Panc1 (cell line): Measurements from ENCODE around the gene EXD3. TPM values are rescaled to one million over a fixed set of nuclear protein-coding genes. Genes with fewer than 3 reads are reported as not detected.

Experiments
- ATAC-seq: fragments of 200-7000 bp; cut with Tn5 transposase; 2 replicates; pipeline ENCODE4 v1.9.1; 2020; ENCODE audit warnings: mild to moderate bottlenecking, moderate library complexity
- BruUV-seq: library from RNA; stranded (reverse); fragments of 400-500 nt; replicated peaks from 2 replicates; lab custom pipeline; 2021; lab: Mats Ljungman, UMichigan
- CTCF ChIA-PET: fragments of 300-600 bp; sonication (Branson Sonifier 250); formaldehyde crosslinking; loops from one replicate; lab custom pipeline; 2022; ENCODE audit warnings: antibody characterized with exemption; lab: Charles Lee
- POLR2A ChIA-PET: fragments of 300-600 bp; sonication (Branson Sonifier 250); formaldehyde crosslinking; loops from one replicate; lab custom pipeline; 2022; ENCODE audit warnings: antibody characterized with exemption; lab: Charles Lee
- DNase-seq: peaks from one replicate; pipeline ENCODE4 v3.0.0-alpha.2; 2010; ENCODE audit warnings: low read depth, low spot score
- H3K27ac ChIP-seq: 2 replicates; pipeline ENCODE4 v1.5.1; 2011; ENCODE audit warnings: mild to moderate bottlenecking, low read length, inconsistent platforms
- H3K27me3 ChIP-seq: fragments of 200-500 bp; sonication (Bioruptor generic); 2 replicates; pipeline ENCODE4 v1.6.0; 2014; ENCODE audit warnings: low read length, inconsistent platforms; ENCODE audit not compliant: control insufficient read depth, insufficient read depth
- H3K36me3 ChIP-seq: fragments of 200-500 bp; sonication (Bioruptor generic); 2 replicates; pipeline ENCODE4 v1.5.1; 2014; ENCODE audit warnings: inconsistent platforms, mild to moderate bottlenecking, low read length, moderate library complexity; ENCODE audit not compliant: control insufficient read depth, insufficient read depth
- H3K4me1 ChIP-seq: 2 replicates; pipeline ENCODE4 v1.5.1; 2011; ENCODE audit warnings: inconsistent platforms, mild to moderate bottlenecking, low read length, moderate library complexity; ENCODE audit not compliant: control insufficient read depth, insufficient read depth
- H3K4me3 ChIP-seq, 2 experiments: 2 replicates each; pipeline ENCODE4 v1.5.1; 2011 to 2012; ENCODE audit warnings: low read depth in 2 of 2, low read length in 2 of 2, mild to moderate bottlenecking in 2 of 2, inconsistent platforms in 1 of 2, moderate library complexity in 1 of 2
- H3K9me3 ChIP-seq: fragments of 200-500 bp; sonication (Bioruptor generic); 2 replicates; pipeline ENCODE4 v1.5.1; 2014; ENCODE audit warnings: low read depth, mild to moderate bottlenecking, inconsistent platforms, low read length, moderate library complexity; ENCODE audit not compliant: control insufficient read depth, insufficient read depth
- POLR2AphosphoS5 ChIP-seq: IDR thresholded peaks from 2 replicates; pipeline ENCODE4 v1.6.1; 2012; ENCODE audit warnings: mild to moderate bottlenecking, low read depth, low read length, moderate library complexity
- REST ChIP-seq, 2 experiments: IDR thresholded peaks; 2 replicates each; pipeline ENCODE4 v1.6.1; 2011 to 2012; ENCODE audit warnings: low read depth in 2 of 2, control low read depth in 1 of 2, low read length in 1 of 2, mild to moderate bottlenecking in 1 of 2, moderate library complexity in 1 of 2; ENCODE audit not compliant: insufficient read depth in 1 of 2
- SIN3A ChIP-seq: IDR thresholded peaks from 2 replicates; pipeline ENCODE4 v1.6.1; 2012; ENCODE audit warnings: low read depth, mild to moderate bottlenecking, low read length, moderate library complexity, borderline replicate concordance; ENCODE audit not compliant: insufficient read depth
- TCF7L2 ChIP-seq: IDR thresholded peaks from 2 replicates; pipeline ENCODE4 v1.6.1; 2011; ENCODE audit warnings: mild to moderate bottlenecking, low read depth, low read length, inconsistent platforms
- in situ Hi-C: cut with HindIII; loops from 2 replicates; pipeline ENCODE4 v1.10.0; 2016; ENCODE audit warnings: low sequenced_read_pairs, low pct_unique_long_range_greater_than_20kb
- intact Hi-C: fragments of 100-400 bp; cut with micrococcal nuclease; formaldehyde crosslinking; loops from one replicate; pipeline ENCODE4 v1.10.0; 2022; ENCODE audit not compliant: unreplicated experiment
- total RNA-seq: library from RNA; stranded (reverse); gene quantifications from one replicate; pipeline ENCODE4 v1.2.1, GENCODE V29; 2021; ENCODE audit not compliant: unreplicated experiment
- TF ChIP-seq, protein P1 (sequence below): fragments of 450-650 bp; IDR thresholded peaks from 2 replicates; pipeline ENCODE4 v1.5.1; 2017; ENCODE audit warnings: mild to moderate bottlenecking

The EXD3 gene
- total RNA-seq, 1 experiment from 2014 or later = 9.2 TPM

GRCh38 chr9:137393176-137394150, 29.5 kb downstream of the EXD3 start:
- ChIA-PET CTCF (interaction anchor here (0.6 to 0.7 kb wide), 2 partner anchors 40 to 79 kb away, joined by 3 to 9 read pairs; no protein-coding TSS in a partner anchor), POLR2A (no interaction called here)
- intact Hi-C loops (no loop called here), in situ Hi-C loops (no loop called here)
- BruUV-seq = TSS peak; percentile 75
- no peaks in the 10 kb centered on the region for H3K9me3 ChIP-seq
- no peaks in the 10 kb centered on the region for H3K36me3 ChIP-seq
- H3K27ac ChIP-seq = no peak overlapping the region
- DNase-seq (no peak), ATAC-seq (no peak)
- no peaks in the 10 kb centered on the region for H3K27me3 ChIP-seq
- no peak overlapping the region for H3K4me3 ChIP-seq
- peaks cover 6% of the 10 kb centered on the region for H3K4me1 ChIP-seq
- TF ChIP-seq REST (IDR thresholded peaks at IDR 0.05; ENCODE audit: insufficient read depth in 1 of 2, low read depth in 2 of 2, low read length in 1 of 2) (no peak), TCF7L2 (no peak), POLR2AphosphoS5 (no peak), SIN3A (no peak)
- TF ChIP-seq, protein P1, sequence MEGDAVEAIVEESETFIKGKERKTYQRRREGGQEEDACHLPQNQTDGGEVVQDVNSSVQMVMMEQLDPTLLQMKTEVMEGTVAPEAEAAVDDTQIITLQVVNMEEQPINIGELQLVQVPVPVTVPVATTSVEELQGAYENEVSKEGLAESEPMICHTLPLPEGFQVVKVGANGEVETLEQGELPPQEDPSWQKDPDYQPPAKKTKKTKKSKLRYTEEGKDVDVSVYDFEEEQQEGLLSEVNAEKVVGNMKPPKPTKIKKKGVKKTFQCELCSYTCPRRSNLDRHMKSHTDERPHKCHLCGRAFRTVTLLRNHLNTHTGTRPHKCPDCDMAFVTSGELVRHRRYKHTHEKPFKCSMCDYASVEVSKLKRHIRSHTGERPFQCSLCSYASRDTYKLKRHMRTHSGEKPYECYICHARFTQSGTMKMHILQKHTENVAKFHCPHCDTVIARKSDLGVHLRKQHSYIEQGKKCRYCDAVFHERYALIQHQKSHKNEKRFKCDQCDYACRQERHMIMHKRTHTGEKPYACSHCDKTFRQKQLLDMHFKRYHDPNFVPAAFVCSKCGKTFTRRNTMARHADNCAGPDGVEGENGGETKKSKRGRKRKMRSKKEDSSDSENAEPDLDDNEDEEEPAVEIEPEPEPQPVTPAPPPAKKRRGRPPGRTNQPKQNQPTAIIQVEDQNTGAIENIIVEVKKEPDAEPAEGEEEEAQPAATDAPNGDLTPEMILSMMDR = no peak

GRCh38 chr9:137392232-137393007, 30.5 kb downstream of the EXD3 start:
- peaks cover 6% of the 10 kb centered on the region for H3K4me1 ChIP-seq
- TF ChIP-seq POLR2AphosphoS5 (no peak), REST (IDR thresholded peaks at IDR 0.05; ENCODE audit: insufficient read depth in 1 of 2, low read depth in 2 of 2, low read length in 1 of 2) (no peak), TCF7L2 (no peak), SIN3A (no peak)
- TF ChIP-seq, protein P1 = no peak
- no peak overlapping the region for H3K27ac ChIP-seq
- intact Hi-C loops (no loop called here), in situ Hi-C loops (no loop called here)
- no peaks in the 10 kb centered on the region for H3K27me3 ChIP-seq
- CTCF ChIA-PET = interaction anchor here (0.7 kb wide), 1 partner anchor 41 kb away, joined by 9 read pairs; no protein-coding TSS in a partner anchor
- H3K4me3 ChIP-seq = no peak overlapping the region
- no peaks in the 10 kb centered on the region for H3K9me3 ChIP-seq
- no peak for ATAC-seq
- POLR2A ChIA-PET = no interaction called here
- DNase-seq = no peak
- H3K36me3 ChIP-seq = no peaks in the 10 kb centered on the region
- BruUV-seq = no TSS peak
